Muscle layer of duodenum (tissue), 2 donors: ENCODE data around the gene C2orf69.
A peak's percentile ranks its signal among the peaks of the same experiment; 100 is the strongest.
"Not testable (repeated sequence)": the region's sequence is repeated elsewhere in the genome, so short reads cannot be mapped to it uniquely, and the experiment has no call there.

ENCODE experiments used
- H3K27ac ChIP-seq: one replicate; pipeline ENCODE4 v1.7.0; 2013; ENCODE audit warnings: mild to moderate bottlenecking, low read length
- H3K27me3 ChIP-seq: one replicate; pipeline ENCODE4 v1.7.0; 2013; ENCODE audit warnings: low read depth, mild to moderate bottlenecking, control low read depth, low read length
- H3K36me3 ChIP-seq, 2 donors: one replicate each; pipeline ENCODE4 v1.7.0; 2013; ENCODE audit warnings: low read length in 2 of 2, control low read depth in 1 of 2, mild to moderate bottlenecking in 1 of 2; ENCODE audit not compliant: insufficient read depth in 2 of 2, control insufficient read depth in 1 of 2
- H3K4me1 ChIP-seq, 2 donors: one replicate each; pipeline ENCODE4 v1.7.0; 2013; ENCODE audit warnings: low read length in 2 of 2, mild to moderate bottlenecking in 2 of 2, control low read depth in 1 of 2, moderate library complexity in 1 of 2; ENCODE audit not compliant: insufficient read depth in 2 of 2, control insufficient read depth in 1 of 2
- H3K4me3 ChIP-seq, 2 donors: one replicate each; pipeline ENCODE4 v1.7.0; 2013; ENCODE audit warnings: low read length in 2 of 2, low read depth in 1 of 2, mild to moderate bottlenecking in 1 of 2
- H3K9me3 ChIP-seq, 2 donors: one replicate each; pipeline ENCODE4 v1.7.0; 2013; ENCODE audit warnings: low read length in 2 of 2, control low read depth in 1 of 2, mild to moderate bottlenecking in 1 of 2; ENCODE audit not compliant: control insufficient read depth in 1 of 2
- donor health status: healthy.

Gene C2orf69

GRCh38 chr2:199895406-199895805 lies 15.7 kb upstream of the C2orf69 start:
- H3K27me3 ChIP-seq, result no peaks in the 10 kb centered on the region
- H3K4me1 ChIP-seq, result no peaks in the 10 kb centered on the region
- no peak overlapping the region for H3K4me3 ChIP-seq
- no peak overlapping the region for H3K27ac ChIP-seq
- H3K9me3 ChIP-seq, result no peaks in the 10 kb centered on the region
- no peaks in the 10 kb centered on the region for H3K36me3 ChIP-seq

DNA sequence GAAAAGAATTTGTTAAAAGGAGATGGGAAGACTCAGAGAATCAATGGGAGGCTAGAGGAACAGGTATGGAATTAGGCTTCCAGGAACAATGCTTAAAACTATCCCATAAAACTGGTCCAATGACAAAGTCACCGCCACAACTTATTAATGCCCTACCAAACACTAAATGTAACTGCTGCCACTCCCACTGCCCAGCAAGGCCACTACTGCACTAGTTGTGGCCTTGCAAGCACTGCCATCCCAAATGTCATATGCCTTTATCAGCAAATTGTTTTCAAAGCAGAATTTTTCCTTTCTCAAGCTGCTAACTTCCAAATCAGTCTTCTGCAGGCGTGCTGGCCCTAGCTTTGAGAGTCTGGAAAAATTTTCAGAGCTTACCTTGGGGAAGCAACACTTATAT lies 14.5 kb upstream of the C2orf69 start:
- H3K27ac ChIP-seq, result no peak overlapping the region
- no peak overlapping the region for H3K4me3 ChIP-seq
- no peaks in the 10 kb centered on the region for H3K27me3 ChIP-seq
- H3K36me3 ChIP-seq, result no peaks in the 10 kb centered on the region
- no peaks in the 10 kb centered on the region for H3K4me1 ChIP-seq
- no peaks in the 10 kb centered on the region for H3K9me3 ChIP-seq

DNA sequence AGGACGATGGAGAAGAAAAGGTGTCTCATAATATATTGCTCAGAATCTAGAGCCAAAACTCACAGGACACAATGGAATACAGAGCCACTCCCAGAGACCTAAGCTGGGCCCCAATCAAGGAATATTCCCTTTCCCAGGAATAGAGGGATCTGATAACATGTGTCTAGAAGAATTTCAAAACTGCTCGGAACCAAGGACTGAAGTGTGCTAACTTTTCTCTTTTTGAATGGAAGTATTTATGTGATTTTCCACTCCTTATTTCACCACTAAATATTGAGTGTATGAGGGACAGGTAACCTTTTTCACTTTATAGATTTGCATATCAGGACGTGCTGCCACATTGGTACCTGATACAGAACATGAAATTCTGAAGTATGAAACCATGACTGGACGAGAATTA lies 9.2 kb upstream of the C2orf69 start:
- H3K9me3 ChIP-seq, result no peaks in the 10 kb centered on the region
- no peaks in the 10 kb centered on the region for H3K36me3 ChIP-seq
- H3K4me1 ChIP-seq, result no peaks in the 10 kb centered on the region
- no peak overlapping the region for H3K4me3 ChIP-seq
- H3K27ac ChIP-seq, result no peak overlapping the region
- no peaks in the 10 kb centered on the region for H3K27me3 ChIP-seq

DNA sequence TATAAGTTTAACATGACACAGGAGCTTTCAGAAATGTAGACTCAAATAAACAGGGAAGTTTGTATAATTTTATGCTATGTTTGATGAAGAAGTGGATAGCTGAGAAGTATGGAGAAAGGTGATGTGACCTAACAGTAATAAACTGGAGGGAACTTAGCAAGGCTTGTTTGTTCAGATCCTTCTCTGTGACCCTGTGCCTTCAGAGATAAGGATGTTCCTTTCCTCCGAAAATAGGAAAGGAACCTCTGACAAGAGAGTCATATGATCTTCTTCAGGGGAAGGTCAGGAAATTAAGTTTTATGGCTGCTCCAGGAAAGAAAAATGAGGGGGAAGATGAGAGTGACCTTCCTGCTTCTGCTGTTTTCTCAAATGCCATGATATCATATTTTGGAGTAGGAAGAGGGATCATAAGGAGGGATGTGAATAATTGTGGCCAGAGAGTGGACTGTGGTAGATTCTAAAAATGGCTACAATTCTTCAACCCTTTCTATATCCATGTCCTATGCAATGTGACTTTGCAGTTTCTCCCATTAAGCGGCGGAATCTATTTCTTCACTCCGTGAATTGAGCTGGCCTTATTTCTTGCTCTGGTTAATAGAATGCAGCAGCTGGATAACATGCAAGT lies 8.5 kb upstream of the C2orf69 start:
- Histone ChIP-seq H3K27me3 (no peaks in the 10 kb centered on the region), H3K36me3 (no peaks in the 10 kb centered on the region), H3K9me3 (no peaks in the 10 kb centered on the region), H3K4me1 (no peaks in the 10 kb centered on the region), H3K4me3 (no peak overlapping the region), H3K27ac (no peak overlapping the region)

DNA sequence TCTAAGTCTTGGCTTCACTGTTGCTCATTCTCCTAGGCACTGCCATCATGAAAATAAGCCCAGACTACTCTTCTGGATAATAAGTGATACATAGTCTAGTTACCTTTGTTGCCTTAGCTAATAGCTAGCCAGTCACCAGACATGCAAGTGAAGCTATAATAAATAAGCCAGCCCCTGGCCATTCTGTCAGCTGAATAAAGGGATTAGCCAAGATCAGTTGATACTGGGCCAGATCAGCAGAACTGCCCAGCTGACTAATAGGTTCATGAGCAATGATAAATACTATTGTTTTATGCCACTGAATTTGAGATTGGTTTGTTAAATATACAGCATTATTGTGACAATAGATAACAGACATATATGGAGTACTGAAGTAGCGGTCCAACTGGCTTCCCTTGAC lies 8.0 kb upstream of the C2orf69 start:
- H3K9me3 ChIP-seq, result no peaks in the 10 kb centered on the region
- H3K27ac ChIP-seq, result no peak overlapping the region
- no peaks in the 10 kb centered on the region for H3K27me3 ChIP-seq
- H3K4me1 ChIP-seq, result no peaks in the 10 kb centered on the region
- H3K4me3 ChIP-seq, result no peak overlapping the region
- no peaks in the 10 kb centered on the region for H3K36me3 ChIP-seq

- Histone ChIP-seq H3K4me3 (no peak overlapping the region), H3K27me3 (no peaks in the 10 kb centered on the region), H3K27ac (no peak overlapping the region), H3K9me3 (no peaks in the 10 kb centered on the region), H3K36me3 (no peaks in the 10 kb centered on the region), H3K4me1 (peaks cover 5 to 7% of the 10 kb centered on the region in 2 donors)
Measured at GRCh38 chr2:199907008-199907714, 3.9 kb upstream of the C2orf69 start.

GRCh38 chr2:199910338-199911051 lies 598 bp upstream of the C2orf69 start:
- Histone ChIP-seq H3K9me3 (no peaks in the 10 kb centered on the region), H3K4me1 (peaks cover 13 to 19% of the 10 kb centered on the region in 2 donors), H3K27me3 (no peaks in the 10 kb centered on the region), H3K27ac (no peak overlapping the region), H3K4me3 (peak overlapping the region; percentile 89 to 99), H3K36me3 (no peaks in the 10 kb centered on the region)

DNA sequence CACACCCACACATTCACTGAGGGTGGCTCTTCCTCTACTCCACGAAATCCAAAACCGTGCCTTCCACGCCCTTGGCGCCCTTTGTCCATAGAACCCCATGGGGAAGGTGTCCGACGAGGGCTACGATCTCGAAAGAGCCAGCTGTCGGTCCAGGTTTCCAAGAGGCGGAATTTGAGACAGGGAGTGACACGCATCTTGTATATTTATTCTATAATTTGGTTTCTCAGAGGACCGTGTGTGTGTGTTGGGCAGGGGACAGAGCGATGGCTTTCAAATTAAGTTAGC lies 726 bp downstream of the C2orf69 start:
- Histone ChIP-seq H3K4me1 (peaks cover 13 to 19% of the 10 kb centered on the region in 2 donors), H3K36me3 (peaks cover 0 to 2% of the 10 kb centered on the region in 2 donors), H3K4me3 (peak overlapping the region; percentile 89 to 99), H3K9me3 (no peaks in the 10 kb centered on the region), H3K27ac (peak overlapping the region; percentile 92), H3K27me3 (no peaks in the 10 kb centered on the region)

- peaks cover 13 to 19% of the 10 kb centered on the region in 2 donors for H3K4me1 ChIP-seq
- peak overlapping the region; percentile 89 to 99 for H3K4me3 ChIP-seq
- H3K36me3 ChIP-seq, H3K27me3 ChIP-seq, H3K9me3 ChIP-seq, H3K27ac ChIP-seq: not testable (repeated sequence)
Measured at GRCh38 chr2:199912553-199913114, 1.5 kb downstream of the C2orf69 start.

GRCh38 chr2:199914372-199914958 lies 3.4 kb downstream of the C2orf69 start:
- Histone ChIP-seq H3K4me1 (peaks cover 13 to 19% of the 10 kb centered on the region in 2 donors), H3K4me3 (no peak overlapping the region), H3K27ac (no peak overlapping the region), H3K27me3 (no peaks in the 10 kb centered on the region), H3K9me3 (no peaks in the 10 kb centered on the region), H3K36me3 (peaks cover 0 to 17% of the 10 kb centered on the region in 2 donors)

DNA sequence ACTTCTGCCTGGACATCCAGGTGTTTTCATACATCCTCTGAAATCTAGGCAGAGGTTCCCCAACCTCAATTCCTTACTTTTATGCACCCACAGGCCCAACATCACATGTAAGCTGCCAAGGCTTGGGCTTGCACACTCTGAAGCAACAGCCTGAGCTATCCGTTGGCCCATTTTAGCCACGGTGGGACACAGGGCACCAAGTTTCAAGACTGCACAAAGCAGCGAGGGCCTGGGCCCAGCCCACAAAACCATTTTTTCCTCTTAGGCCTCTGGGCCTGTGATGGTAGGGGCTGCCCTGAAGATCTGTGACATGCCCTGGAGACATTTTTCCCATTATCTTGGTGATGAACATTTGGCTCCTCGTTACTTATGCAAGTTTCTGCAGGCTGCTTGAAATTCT lies 5.9 kb downstream of the C2orf69 start:
- Histone ChIP-seq H3K27ac (no peak overlapping the region), H3K36me3 (peaks cover 0 to 17% of the 10 kb centered on the region in 2 donors), H3K4me1 (peaks cover 8 to 12% of the 10 kb centered on the region in 2 donors), H3K9me3 (no peaks in the 10 kb centered on the region), H3K4me3 (no peak overlapping the region), H3K27me3 (no peaks in the 10 kb centered on the region)
